Karpas-422 (cell line): Measurements from ENCODE around the gene PAX5. TPM values are rescaled to one million over a fixed set of nuclear protein-coding genes. Genes with fewer than 3 reads are reported as not detected.

ENCODE experiments used
- DNase-seq: peaks from one replicate; pipeline ENCODE4 v3.0.0-alpha.2; 2015
- H2AFZ ChIP-seq: fragments of 200-600 bp; sonication (generic); 2 replicates; pipeline ENCODE4 v1.6.1; 2014; ENCODE audit warnings: antibody characterized with exemption, low read length, mixed read lengths
- H3K27ac ChIP-seq: fragments of 200-600 bp; sonication (generic); 2 replicates; pipeline ENCODE4 v1.5.1; 2014; ENCODE audit warnings: mild to moderate bottlenecking, low read length, moderate library complexity
- H3K27me3 ChIP-seq: fragments of 200-600 bp; sonication (generic); 2 replicates; pipeline ENCODE4 v1.6.1; 2014; ENCODE audit warnings: low read length, mixed read lengths
- H3K36me3 ChIP-seq: fragments of 200-600 bp; sonication (generic); 2 replicates; pipeline ENCODE4 v1.6.1; 2014; ENCODE audit warnings: low read length, mixed read lengths; ENCODE audit not compliant: insufficient read depth
- H3K4me1 ChIP-seq: fragments of 200-600 bp; sonication (generic); 2 replicates; pipeline ENCODE4 v1.6.1; 2014; ENCODE audit warnings: mild to moderate bottlenecking, low read length, mixed read lengths
- H3K4me2 ChIP-seq: fragments of 200-600 bp; sonication (generic); 2 replicates; pipeline ENCODE4 v1.6.1; 2014; ENCODE audit warnings: low read length, low read depth, mild to moderate bottlenecking; ENCODE audit not compliant: poor library complexity, severe bottlenecking
- H3K4me3 ChIP-seq: fragments of 200-600 bp; sonication (generic); 2 replicates; pipeline ENCODE4 v1.5.1; 2014; ENCODE audit warnings: mild to moderate bottlenecking, antibody characterized with exemption, low read length, mixed read lengths
- H3K79me2 ChIP-seq: fragments of 200-600 bp; sonication (generic); 2 replicates; pipeline ENCODE4 v1.6.1; 2014; ENCODE audit warnings: mild to moderate bottlenecking, low read length, mixed read lengths
- H3K9ac ChIP-seq: fragments of 200-600 bp; sonication (generic); 2 replicates; pipeline ENCODE4 v1.6.0; 2014; ENCODE audit warnings: low read length
- H3K9me2 ChIP-seq: fragments of 200-600 bp; sonication (generic), shearing (Covaris generic); replicated peaks from 2 replicates; pipeline ENCODE4 v1.6.0; 2014; ENCODE audit warnings: mild to moderate bottlenecking, low read length, moderate library complexity; ENCODE audit not compliant: insufficient read depth
- H3K9me3 ChIP-seq: fragments of 300-700, 200-600 bp; sonication (generic); 2 replicates; pipeline ENCODE4 v1.6.1; 2014; ENCODE audit warnings: low read length, mixed read lengths
- H4K20me1 ChIP-seq: fragments of 200-600 bp; sonication (generic); 2 replicates; pipeline ENCODE4 v1.6.1; 2014; ENCODE audit warnings: mild to moderate bottlenecking, antibody characterized with exemption, low read length, low read depth; ENCODE audit not compliant: insufficient read depth
- total RNA-seq: library from RNA; depleted of rRNA; stranded (reverse); fragments of >200 nt; shearing (Covaris generic); gene quantifications from 2 replicates; pipeline ENCODE4 v1.2.3, GENCODE V29; 2014; ENCODE audit warnings: low replicate concordance

The PAX5 gene
- total RNA-seq, 1 experiment from 2014 or later: 88.9 TPM

- H3K9ac ChIP-seq: peak overlapping the region; percentile 92
- peaks cover 8% of the 10 kb centered on the region; the same call in 1 of the 2 replicates for H3K36me3 ChIP-seq
- H3K27ac ChIP-seq: peak overlapping the region; percentile 92
- H3K79me2 ChIP-seq: peaks cover 92% of the 10 kb centered on the region
- H3K4me1 ChIP-seq: peaks cover 62% of the 10 kb centered on the region
- no peaks in the 10 kb centered on the region for H3K9me2 ChIP-seq
- H3K27me3 ChIP-seq: no peaks in the 10 kb centered on the region
- H3K9me3 ChIP-seq: no peaks in the 10 kb centered on the region
- H2AFZ ChIP-seq: no peak overlapping the region
- DNase-seq: peak; percentile 73
- peak overlapping the region; percentile 83 for H3K4me3 ChIP-seq
- H4K20me1 ChIP-seq: peaks cover 11% of the 10 kb centered on the region; the same call in 1 of the 2 replicates
- H3K4me2 ChIP-seq: peak overlapping the region; percentile 97
Measured at GRCh38 chr9:37029776-37030610, 4.1 kb downstream of the PAX5 start.

GRCh38 chr9:37029304-37029775, 4.7 kb downstream of the PAX5 start:
- H4K20me1 ChIP-seq: peaks cover 16% of the 10 kb centered on the region; the same call in 1 of the 2 replicates
- no peaks in the 10 kb centered on the region for H3K9me3 ChIP-seq
- no peak overlapping the region for H2AFZ ChIP-seq
- H3K36me3 ChIP-seq: peaks cover 8% of the 10 kb centered on the region; the same call in 1 of the 2 replicates
- peak; percentile 82 for DNase-seq
- H3K4me2 ChIP-seq: peak overlapping the region; percentile 97
- H3K27me3 ChIP-seq: no peaks in the 10 kb centered on the region
- peaks cover 65% of the 10 kb centered on the region for H3K4me1 ChIP-seq
- H3K4me3 ChIP-seq: peak overlapping the region; percentile 83
- no peaks in the 10 kb centered on the region for H3K9me2 ChIP-seq
- H3K9ac ChIP-seq: peak overlapping the region; percentile 92
- peaks cover 97% of the 10 kb centered on the region for H3K79me2 ChIP-seq
- peak overlapping the region; percentile 92 for H3K27ac ChIP-seq

- DNase-seq: peak; percentile 75
- Histone ChIP-seq H3K4me2 (peak overlapping the region; percentile 97), H2AFZ (no peak overlapping the region), H3K36me3 (peaks cover 8% of the 10 kb centered on the region; the same call in 1 of the 2 replicates), H3K4me3 (peak overlapping the region; percentile 83), H3K9me2 (no peaks in the 10 kb centered on the region), H3K79me2 (peaks cover 97% of the 10 kb centered on the region), H3K27ac (peak overlapping the region; percentile 92), H3K27me3 (no peaks in the 10 kb centered on the region), H3K9ac (peak overlapping the region; percentile 92), H4K20me1 (peaks cover 24% of the 10 kb centered on the region), H3K9me3 (no peaks in the 10 kb centered on the region), H3K4me1 (peaks cover 74% of the 10 kb centered on the region)
Measured at GRCh38 chr9:37028420-37029031, 5.5 kb downstream of the PAX5 start.

- H3K4me3 ChIP-seq: peak overlapping the region; percentile 87
- peak overlapping the region; percentile 92 for H3K9ac ChIP-seq
- peaks cover 32% of the 10 kb centered on the region for H4K20me1 ChIP-seq
- peaks cover 97% of the 10 kb centered on the region for H3K79me2 ChIP-seq
- H3K36me3 ChIP-seq: peaks cover 12% of the 10 kb centered on the region
- peaks cover 76% of the 10 kb centered on the region for H3K4me1 ChIP-seq
- no peaks in the 10 kb centered on the region for H3K27me3 ChIP-seq
- no peak overlapping the region for H2AFZ ChIP-seq
- peak overlapping the region; percentile 97 for H3K4me2 ChIP-seq
- DNase-seq: peak; percentile 99
- H3K9me2 ChIP-seq: no peaks in the 10 kb centered on the region
- no peaks in the 10 kb centered on the region for H3K9me3 ChIP-seq
- peak overlapping the region; percentile 92 for H3K27ac ChIP-seq
Measured at GRCh38 chr9:37027582-37028419, 6.3 kb downstream of the PAX5 start.

- Histone ChIP-seq H3K9me2 (no peaks in the 10 kb centered on the region), H3K79me2 (peaks cover 97% of the 10 kb centered on the region), H2AFZ (no peak overlapping the region), H3K27ac (peak overlapping the region; percentile 87), H3K4me3 (peak overlapping the region; percentile 87), H3K9me3 (no peaks in the 10 kb centered on the region), H3K4me2 (peak overlapping the region; percentile 94), H3K4me1 (peaks cover 78% of the 10 kb centered on the region), H3K36me3 (peaks cover 18% of the 10 kb centered on the region), H3K9ac (peak overlapping the region; percentile 92), H4K20me1 (peaks cover 33% of the 10 kb centered on the region), H3K27me3 (no peaks in the 10 kb centered on the region)
- DNase-seq: peak; percentile 90
Measured at GRCh38 chr9:37026931-37027581, 7.0 kb downstream of the PAX5 start.

- H3K9ac ChIP-seq: peak overlapping the region; percentile 92
- peak; percentile 80 for DNase-seq
- H3K27ac ChIP-seq: peak overlapping the region; percentile 87
- H3K27me3 ChIP-seq: no peaks in the 10 kb centered on the region
- peak overlapping the region; percentile 87 for H3K4me3 ChIP-seq
- H2AFZ ChIP-seq: no peak overlapping the region
- H3K79me2 ChIP-seq: peaks cover 97% of the 10 kb centered on the region
- H3K36me3 ChIP-seq: peaks cover 26% of the 10 kb centered on the region
- H3K4me2 ChIP-seq: peak overlapping the region; percentile 94
- H3K9me3 ChIP-seq: no peaks in the 10 kb centered on the region
- peaks cover 78% of the 10 kb centered on the region for H3K4me1 ChIP-seq
- H3K9me2 ChIP-seq: no peaks in the 10 kb centered on the region
- H4K20me1 ChIP-seq: peaks cover 27% of the 10 kb centered on the region
Measured at GRCh38 chr9:37026113-37026930, 7.7 kb downstream of the PAX5 start.

GRCh38 chr9:37025823-37026112, 8.3 kb downstream of the PAX5 start:
- Histone ChIP-seq H2AFZ (no peak overlapping the region), H3K27ac (peak overlapping the region; percentile 87), H3K4me1 (peaks cover 74% of the 10 kb centered on the region), H3K9me2 (no peaks in the 10 kb centered on the region), H3K27me3 (no peaks in the 10 kb centered on the region), H4K20me1 (peaks cover 26% of the 10 kb centered on the region), H3K79me2 (peaks cover 97% of the 10 kb centered on the region), H3K9me3 (no peaks in the 10 kb centered on the region), H3K4me3 (peak overlapping the region; percentile 87), H3K36me3 (peaks cover 31% of the 10 kb centered on the region), H3K9ac (peak overlapping the region; percentile 92), H3K4me2 (peak overlapping the region; percentile 94)
- DNase-seq: no peak
